Activated CD8-positive, alpha-beta T cell treated with anti-CD3 and anti-CD28 coated beads for 36 hours (primary cell): ENCODE results near the gene NR4A1. TPM values are rescaled to one million over a fixed set of nuclear protein-coding genes. Genes with fewer than 3 reads are reported as not detected.
A peak's percentile ranks its signal among the peaks of the same experiment; 100 is the strongest.

Experiments used
- ATAC-seq: fragments of 200-7000 bp; cut with Tn5 transposase; one replicate; pipeline ENCODE4 v1.10.0; 2021; ENCODE audit warnings: mild to moderate bottlenecking, moderate library complexity
- CTCF ChIA-PET: fragments of 350-600 bp; sonication (Branson Sonifier 250); formaldehyde crosslinking; loops from one replicate; lab custom pipeline; 2021; ENCODE audit warnings: antibody characterized with exemption; lab: Charles Lee
- POLR2A ChIA-PET: fragments of 350-600 bp; sonication (Branson Sonifier 250); formaldehyde crosslinking; loops from one replicate; lab custom pipeline; 2021; ENCODE audit warnings: antibody characterized with exemption; lab: Charles Lee
- DNase-seq: peaks from one replicate; pipeline ENCODE4 v3.0.0-alpha.2; 2020
- H3K27ac Mint-ChIP-seq: one replicate; pipeline ENCODE4 v1.8.0; 2021; ENCODE audit warnings: mild to moderate bottlenecking, mixed read lengths
- H3K27me3 Mint-ChIP-seq: one replicate; pipeline ENCODE4 v1.8.0; 2021; ENCODE audit warnings: mixed read lengths
- H3K36me3 Mint-ChIP-seq: one replicate; pipeline ENCODE4 v1.8.0; 2021; ENCODE audit warnings: low read depth, mixed read lengths
- H3K4me1 Mint-ChIP-seq: one replicate; pipeline ENCODE4 v1.8.0; 2021; ENCODE audit warnings: low read depth, mixed read lengths
- H3K4me3 Mint-ChIP-seq: one replicate; pipeline ENCODE4 v1.8.0; 2021; ENCODE audit warnings: mild to moderate bottlenecking, moderate library complexity, mixed read lengths
- H3K9me3 Mint-ChIP-seq: one replicate; pipeline ENCODE4 v1.8.0; 2021; ENCODE audit warnings: mixed read lengths
- CTCF ChIP-seq: fragments of 200-600 bp; IDR thresholded peaks from one replicate; pipeline ENCODE4 v1.8.0; 2022; ENCODE audit warnings: antibody characterized with exemption, mild to moderate bottlenecking
- intact Hi-C: fragments of 100-400 bp; cut with micrococcal nuclease; formaldehyde crosslinking; loops from one replicate; pipeline ENCODE4 v1.10.0; 2022
- total RNA-seq, 2 experiments: library from RNA; stranded (reverse); gene quantifications; one replicate each; pipeline ENCODE4 v1.2.3, GENCODE V29; 2021

The NR4A1 gene
- total RNA-seq, 2 experiments from 2014 or later = 120 to 128 TPM

- peaks cover 19% of the 10 kb centered on the region for H3K36me3 Mint-ChIP-seq
- no peak overlapping the region for H3K27ac Mint-ChIP-seq
- CTCF ChIA-PET = interaction anchor here (1.4 to 19.6 kb wide), 5 partner anchors 8 to 35 kb away, joined by 3 to 310 read pairs (median 6); partner anchors contain the start of gene ATG101
- no peaks in the 10 kb centered on the region for H3K27me3 Mint-ChIP-seq
- ATAC-seq (no peak), DNase-seq (no peak)
- POLR2A ChIA-PET = interaction anchor here (0.6 to 1.8 kb wide), 4 partner anchors 14 to 991 kb away, joined by 3 to 5 read pairs (median 3); no protein-coding TSS in a partner anchor
- peaks cover 36% of the 10 kb centered on the region for H3K4me1 Mint-ChIP-seq
- intact Hi-C loops = no loop called here
- no peak for TF ChIP-seq CTCF
- no peaks in the 10 kb centered on the region for H3K9me3 Mint-ChIP-seq
- no peak overlapping the region for H3K4me3 Mint-ChIP-seq
Measured at GRCh38 chr12:52046859-52047258, 4.4 kb upstream of the NR4A1 start.

GRCh38 chr12:52049286-52049685 is 2.0 kb upstream of the NR4A1 start:
- Mint-ChIP-seq H3K27me3 (no peaks in the 10 kb centered on the region), H3K36me3 (peaks cover 32% of the 10 kb centered on the region), H3K27ac (peak overlapping the region; percentile 92), H3K4me1 (peaks cover 41% of the 10 kb centered on the region), H3K4me3 (peak overlapping the region; percentile 95), H3K9me3 (no peaks in the 10 kb centered on the region)
- POLR2A ChIA-PET = interaction anchor here (0.8 to 3.2 kb wide), 3 partner anchors 13 to 23 kb away, joined by 3 to 16 read pairs (median 9); partner anchors contain the start of gene ATG101
- no peak for DNase-seq
- CTCF ChIA-PET = interaction anchor here (19.6 kb wide), 1 partner anchor 25 kb away, joined by 310 read pairs; no protein-coding TSS in a partner anchor
- TF ChIP-seq CTCF = no peak
- intact Hi-C loops = no loop called here
- ATAC-seq = no peak

- Mint-ChIP-seq H3K27ac (peak overlapping the region; percentile 92), H3K4me3 (peak overlapping the region; percentile 95), H3K4me1 (peaks cover 44% of the 10 kb centered on the region), H3K27me3 (no peaks in the 10 kb centered on the region), H3K36me3 (peaks cover 33% of the 10 kb centered on the region), H3K9me3 (no peaks in the 10 kb centered on the region)
- ATAC-seq = no peak
- DNase-seq = no peak
- ChIA-PET CTCF (interaction anchor here (27.5 kb wide), 1 partner anchor 24 kb away, joined by 602 read pairs; no protein-coding TSS in a partner anchor), POLR2A (interaction anchor here (2.0 to 3.2 kb wide), 4 partner anchors 9 to 24 kb away, joined by 9 to 26 read pairs (median 18); partner anchors contain the start of gene ATG101)
- intact Hi-C loops = no loop called here
- TF ChIP-seq CTCF = no peak
Measured at GRCh38 chr12:52049688-52050087, 1.6 kb upstream of the NR4A1 start.

- POLR2A ChIA-PET = interaction anchor here (0.6 to 3.2 kb wide), 9 partner anchors 7 to 35 kb away, joined by 3 to 26 read pairs (median 9); partner anchors contain the start of gene ATG101
- intact Hi-C loops = no loop called here
- Mint-ChIP-seq H3K9me3 (no peaks in the 10 kb centered on the region), H3K36me3 (peaks cover 33% of the 10 kb centered on the region), H3K4me3 (peak overlapping the region; percentile 95), H3K27me3 (no peaks in the 10 kb centered on the region), H3K4me1 (peaks cover 44% of the 10 kb centered on the region), H3K27ac (peak overlapping the region; percentile 92)
- ATAC-seq (no peak), DNase-seq (no peak)
- no peak for TF ChIP-seq CTCF
- CTCF ChIA-PET = interaction anchor here (1.3 to 27.5 kb wide), 7 partner anchors 10 to 57 kb away, joined by 3 to 602 read pairs (median 7); partner anchors contain the start of gene ATG101
Measured at GRCh38 chr12:52050116-52050757, 1.0 kb upstream of the NR4A1 start.
